Loucy (cell line): ENCODE data around the gene CCDC9B.
A peak's percentile ranks its signal among the peaks of the same experiment; 100 is the strongest.

Experiments
- H2AFZ ChIP-seq: fragments of 200-600 bp; sonication (generic); 2 replicates; pipeline ENCODE4 v1.6.0; 2016; ENCODE audit warnings: antibody characterized with exemption, mild to moderate bottlenecking, low read length, moderate library complexity
- H3F3A ChIP-seq: fragments of 200-600 bp; 2 replicates; pipeline ENCODE4 v1.6.0; 2016; ENCODE audit warnings: antibody characterized with exemption, low read depth, mild to moderate bottlenecking
- H3K27me3 ChIP-seq: fragments of 200-600 bp; sonication (generic); 2 replicates; pipeline ENCODE4 v1.6.1; 2014; ENCODE audit warnings: low read length, mild to moderate bottlenecking; ENCODE audit not compliant: insufficient read depth, poor library complexity, severe bottlenecking
- H3K36me3 ChIP-seq: fragments of 200-600 bp; sonication (generic); 2 replicates; pipeline ENCODE4 v1.6.1; 2016; ENCODE audit warnings: low read length; ENCODE audit not compliant: insufficient read depth
- H3K4me1 ChIP-seq: fragments of 200-600 bp; sonication (generic); 2 replicates; pipeline ENCODE4 v1.5.1; 2014; ENCODE audit warnings: low read length, mild to moderate bottlenecking; ENCODE audit not compliant: insufficient read depth, poor library complexity, severe bottlenecking
- H3K4me2 ChIP-seq: fragments of 200-600 bp; sonication (generic); 2 replicates; pipeline ENCODE4 v1.6.0; 2014; ENCODE audit warnings: antibody characterized with exemption, low read length, low read depth, mild to moderate bottlenecking; ENCODE audit not compliant: poor library complexity, severe bottlenecking
- H3K4me3 ChIP-seq: fragments of 200-600 bp; sonication (generic); 2 replicates; pipeline ENCODE4 v1.5.1; 2014; ENCODE audit warnings: low read length, mild to moderate bottlenecking, mixed read lengths; ENCODE audit not compliant: poor library complexity, severe bottlenecking
- H3K79me2 ChIP-seq: fragments of 200-600 bp; sonication (generic); 2 replicates; pipeline ENCODE4 v1.6.1; 2014; ENCODE audit warnings: low read length; ENCODE audit not compliant: insufficient read depth
- H3K9ac ChIP-seq: fragments of 200-600 bp; sonication (generic); 2 replicates; pipeline ENCODE4 v1.6.0; 2014; ENCODE audit warnings: mild to moderate bottlenecking, low read depth, low read length, moderate library complexity; ENCODE audit not compliant: poor library complexity, severe bottlenecking
- H3K9me2 ChIP-seq: fragments of 200-600 bp; sonication (generic); replicated peaks from 2 replicates; pipeline ENCODE4 v1.6.1; 2016; ENCODE audit warnings: low read depth, low read length, mixed read lengths
- H3K9me3 ChIP-seq: fragments of 200-600 bp; sonication (generic); 2 replicates; pipeline ENCODE4 v1.6.1; 2014; ENCODE audit warnings: mild to moderate bottlenecking, antibody characterized with exemption, low read length, low read depth; ENCODE audit not compliant: insufficient read depth
- H4K20me1 ChIP-seq: fragments of 200-600 bp; sonication (generic); 2 replicates; pipeline ENCODE4 v1.6.0; 2014; ENCODE audit warnings: antibody characterized with exemption, low read length, mild to moderate bottlenecking; ENCODE audit not compliant: insufficient read depth, poor library complexity, severe bottlenecking
- CTCF ChIP-seq: fragments of 200-600 bp; sonication (generic); conservative IDR thresholded peaks from 2 replicates; pipeline ENCODE4 v1.5.1; 2014; ENCODE audit warnings: mild to moderate bottlenecking, antibody characterized with exemption, low read length
- EZH2phosphoT487 ChIP-seq: fragments of 200-600 bp; IDR thresholded peaks from 2 replicates; pipeline ENCODE4 v1.6.1; 2018; ENCODE audit warnings: antibody characterized with exemption, mild to moderate bottlenecking, moderate library complexity, borderline replicate concordance

CCDC9B gene

GRCh38 chr15:40306908-40307307 is 33.8 kb downstream of the CCDC9B start:
- peak overlapping the region; percentile 98 for H3K9ac ChIP-seq
- peak overlapping the region; percentile 96 for H3K4me3 ChIP-seq
- H3K4me1 ChIP-seq: peaks cover 57% of the 10 kb centered on the region
- peaks cover 10% of the 10 kb centered on the region; the same call in 1 of the 2 replicates for H3K36me3 ChIP-seq
- H3F3A ChIP-seq: no peaks in the 10 kb centered on the region
- peak overlapping the region; percentile 97 for H3K4me2 ChIP-seq
- no peaks in the 10 kb centered on the region for H3K27me3 ChIP-seq
- peak overlapping the region; percentile 45; the same call in 1 of the 2 replicates for H2AFZ ChIP-seq
- H4K20me1 ChIP-seq: peaks cover 11% of the 10 kb centered on the region
- no peak for TF ChIP-seq CTCF
- TF ChIP-seq EZH2phosphoT487: no peak
- peaks cover 57% of the 10 kb centered on the region for H3K79me2 ChIP-seq
- no peaks in the 10 kb centered on the region for H3K9me3 ChIP-seq
- H3K9me2 ChIP-seq: no peaks in the 10 kb centered on the region

- TF ChIP-seq EZH2phosphoT487 (no peak), CTCF (no peak)
- no peaks in the 10 kb centered on the region for H3K9me2 ChIP-seq
- H3K4me1 ChIP-seq: peaks cover 57% of the 10 kb centered on the region
- H2AFZ ChIP-seq: peak overlapping the region; percentile 45; the same call in 1 of the 2 replicates
- peaks cover 57% of the 10 kb centered on the region for H3K79me2 ChIP-seq
- no peaks in the 10 kb centered on the region for H3K27me3 ChIP-seq
- H3K9me3 ChIP-seq: no peaks in the 10 kb centered on the region
- H3K9ac ChIP-seq: peak overlapping the region; percentile 98
- H4K20me1 ChIP-seq: peaks cover 11% of the 10 kb centered on the region
- peaks cover 15% of the 10 kb centered on the region; the same call in 1 of the 2 replicates for H3K36me3 ChIP-seq
- H3K4me3 ChIP-seq: peak overlapping the region; percentile 96
- H3K4me2 ChIP-seq: peak overlapping the region; percentile 97
- H3F3A ChIP-seq: no peaks in the 10 kb centered on the region
Observed at GRCh38 chr15:40306371-40306770, 34.4 kb downstream of the CCDC9B start.

- Histone ChIP-seq H3K4me1 (peaks cover 57% of the 10 kb centered on the region), H4K20me1 (peaks cover 11% of the 10 kb centered on the region), H3K4me2 (peak overlapping the region; percentile 97), H3K9me3 (peaks cover 4% of the 10 kb centered on the region; the same call in 1 of the 2 replicates), H3K9ac (peak overlapping the region; percentile 98), H2AFZ (no peak overlapping the region), H3K36me3 (peaks cover 23% of the 10 kb centered on the region; the same call in 1 of the 2 replicates), H3K4me3 (peak overlapping the region; percentile 96), H3K79me2 (peaks cover 57% of the 10 kb centered on the region), H3K27me3 (no peaks in the 10 kb centered on the region), H3F3A (no peaks in the 10 kb centered on the region), H3K9me2 (no peaks in the 10 kb centered on the region)
- TF ChIP-seq EZH2phosphoT487 (no peak), CTCF (no peak)
Observed at GRCh38 chr15:40305281-40305680, 35.5 kb downstream of the CCDC9B start.
